ENCODE data around the gene ZFHX3. TPM values are rescaled to one million over a fixed set of nuclear protein-coding genes. Genes with fewer than 3 reads are reported as not detected.
A peak's percentile ranks its signal among the peaks of the same experiment; 100 is the strongest.

The ZFHX3 gene
- total RNA-seq, 1 experiment from 2014 or later = 2.0 TPM

DNA sequence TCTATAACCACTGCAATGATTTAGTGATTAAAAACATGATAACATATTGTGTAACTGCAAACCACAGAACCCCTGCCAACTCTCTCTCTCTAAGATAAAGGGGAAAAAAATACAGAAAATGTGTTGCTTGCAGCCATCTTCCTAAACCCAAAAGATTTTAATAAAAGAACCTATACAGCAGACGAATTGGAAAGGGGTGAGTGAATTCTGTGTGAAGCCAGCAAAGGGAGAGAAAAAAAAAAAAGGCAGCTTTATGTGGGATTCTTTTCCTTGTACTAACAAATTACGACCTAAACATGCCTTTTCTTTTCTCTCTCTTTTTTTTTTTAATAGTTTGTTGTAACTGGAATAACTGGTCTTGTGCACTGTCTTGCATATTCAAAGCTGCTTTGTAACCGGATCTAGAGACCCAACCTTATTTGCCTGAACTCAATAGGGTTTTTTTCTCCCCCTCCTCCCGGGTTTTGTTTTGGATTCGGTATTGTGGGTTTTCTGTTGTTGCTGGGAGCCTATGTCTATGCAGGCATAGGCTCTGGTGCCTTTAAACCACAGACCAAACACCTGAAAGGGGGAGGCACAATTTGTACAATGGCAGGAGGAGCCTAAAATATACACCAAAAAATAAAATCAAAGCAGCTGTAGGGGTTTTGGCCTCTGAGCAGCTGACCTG, 7.0 kb upstream of the ZFHX3 start:
- no peak for DNase-seq (ENCODE audit: low read depth)

DNA sequence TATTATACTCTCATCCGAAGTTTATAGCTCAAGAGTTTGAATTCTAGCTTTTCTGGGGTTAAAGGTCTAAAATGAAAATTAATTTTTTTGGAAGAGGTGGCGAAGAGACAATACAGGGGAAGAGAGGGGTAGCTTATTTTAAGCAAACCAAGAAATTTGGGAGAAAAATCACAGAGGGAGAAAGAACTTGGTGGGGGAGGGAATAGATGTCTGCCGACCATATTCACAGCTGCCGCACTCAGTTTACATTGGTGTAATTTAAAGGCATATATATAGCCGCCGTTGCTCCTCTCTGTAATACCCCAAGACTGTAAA, 6.5 kb upstream of the ZFHX3 start:
- DNase-seq (ENCODE audit: low read depth) = no peak

DNA sequence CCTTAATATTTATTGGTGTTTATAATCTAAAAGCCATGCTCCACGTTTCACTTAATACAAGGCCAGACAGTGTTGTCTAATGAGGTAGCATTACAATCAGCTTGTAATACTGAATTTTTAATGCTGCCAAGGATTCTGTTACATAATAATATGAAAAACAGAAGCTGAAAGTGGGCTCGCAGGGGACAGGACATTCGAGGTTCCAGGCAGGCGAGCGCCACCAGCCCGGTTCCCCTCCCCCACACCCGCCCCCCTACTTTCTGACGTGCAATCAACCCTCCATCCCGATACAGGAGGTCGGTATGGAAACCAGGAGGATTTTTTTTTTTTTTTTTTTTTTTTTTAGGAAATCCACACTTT, 6.2 kb upstream of the ZFHX3 start:
- DNase-seq (ENCODE audit: low read depth) = no peak

DNA sequence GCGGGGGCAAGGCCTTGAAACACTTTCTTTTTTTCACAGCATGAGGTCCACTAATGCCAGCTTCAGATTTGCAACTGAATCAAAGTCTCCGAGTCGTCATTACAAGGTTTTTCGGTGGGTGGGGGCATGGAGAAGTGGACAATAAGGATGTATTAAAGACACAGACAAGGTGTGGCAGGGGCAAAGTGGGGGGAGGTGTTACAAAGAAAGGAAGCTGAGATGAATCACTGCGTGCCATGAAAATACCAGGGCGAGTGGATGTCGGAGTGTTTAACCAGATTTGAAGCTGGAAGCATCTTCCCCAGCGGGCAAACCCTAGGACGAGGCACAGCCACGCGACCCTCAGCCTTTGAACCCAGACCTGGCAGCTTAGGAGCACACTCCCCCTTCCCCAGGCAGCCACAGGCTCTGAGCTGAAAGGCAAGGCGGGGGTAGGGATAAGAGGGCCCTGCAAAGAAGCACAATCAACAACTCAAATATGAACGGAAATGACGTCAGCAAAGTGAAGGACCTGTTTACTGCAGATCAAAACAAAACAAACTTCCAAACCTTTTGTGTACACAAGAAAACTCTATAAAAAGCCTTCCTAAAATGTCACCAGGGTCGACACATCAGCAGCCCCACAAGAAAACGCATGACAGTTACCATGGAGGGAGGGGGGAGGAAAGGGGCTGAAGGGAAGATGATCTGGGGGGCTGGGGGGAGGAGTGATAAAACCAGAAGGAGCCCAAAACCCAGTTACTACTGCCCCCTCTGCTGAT, 5.6 kb upstream of the ZFHX3 start:
- peak; percentile 75 for DNase-seq (ENCODE audit: low read depth)

DNA sequence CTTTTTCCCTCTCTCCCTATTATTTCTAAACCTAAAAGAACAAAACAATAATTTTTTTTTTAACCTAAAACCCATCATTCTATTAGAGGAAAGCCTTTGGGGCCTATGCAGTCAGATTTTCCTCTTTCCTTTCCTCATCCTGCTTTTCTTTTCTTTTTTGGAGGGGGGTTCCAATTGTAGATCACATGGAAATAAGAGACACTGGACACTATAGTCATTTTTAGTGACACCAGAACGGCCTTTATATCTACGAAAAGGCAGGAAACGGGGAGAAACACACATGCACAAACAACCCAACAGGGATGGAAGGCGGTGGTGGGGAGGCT, 5.1 kb upstream of the ZFHX3 start:
- no peak for DNase-seq (ENCODE audit: low read depth)

DNA sequence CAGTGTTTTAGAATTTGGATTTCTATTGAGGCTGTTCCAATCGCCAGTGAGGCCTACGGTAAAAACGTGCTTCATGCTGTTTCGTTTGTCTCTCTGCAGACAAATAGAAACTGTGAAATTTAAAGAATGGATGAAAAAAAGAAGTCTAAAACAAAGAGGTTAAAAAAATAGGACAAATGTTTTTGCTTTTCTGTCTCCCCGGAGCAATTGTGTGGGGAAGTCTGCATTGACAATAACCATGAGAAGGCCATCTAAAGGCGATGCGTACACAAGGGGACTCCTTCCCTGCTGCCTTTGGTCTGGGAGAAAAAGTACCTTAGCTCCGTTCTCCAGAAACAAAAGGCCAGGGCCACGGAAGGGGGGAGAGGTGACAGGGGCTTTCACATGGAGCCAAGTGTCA, 4.6 kb upstream of the ZFHX3 start:
- DNase-seq (ENCODE audit: low read depth) = no peak

DNA sequence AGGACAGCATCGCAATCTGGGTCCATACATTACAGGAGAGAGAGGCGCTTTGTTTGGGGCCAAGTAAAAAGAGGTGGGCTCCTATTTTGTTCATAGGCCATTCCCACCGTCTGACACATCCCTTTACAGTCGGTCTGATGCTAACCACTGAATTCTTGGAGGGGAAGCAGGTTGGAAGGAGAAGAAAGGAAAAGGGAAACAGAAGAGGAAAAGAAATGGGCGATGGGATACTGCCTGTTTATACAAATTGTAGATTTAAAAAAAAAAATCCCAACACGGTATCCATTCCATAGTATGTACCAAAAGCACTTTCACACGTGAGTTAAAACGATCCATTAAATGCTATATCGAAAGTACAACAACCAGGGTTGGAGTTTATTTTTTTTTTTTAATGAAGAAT, 4.0 kb upstream of the ZFHX3 start:
- DNase-seq (ENCODE audit: low read depth) = peak; percentile 66

DNA sequence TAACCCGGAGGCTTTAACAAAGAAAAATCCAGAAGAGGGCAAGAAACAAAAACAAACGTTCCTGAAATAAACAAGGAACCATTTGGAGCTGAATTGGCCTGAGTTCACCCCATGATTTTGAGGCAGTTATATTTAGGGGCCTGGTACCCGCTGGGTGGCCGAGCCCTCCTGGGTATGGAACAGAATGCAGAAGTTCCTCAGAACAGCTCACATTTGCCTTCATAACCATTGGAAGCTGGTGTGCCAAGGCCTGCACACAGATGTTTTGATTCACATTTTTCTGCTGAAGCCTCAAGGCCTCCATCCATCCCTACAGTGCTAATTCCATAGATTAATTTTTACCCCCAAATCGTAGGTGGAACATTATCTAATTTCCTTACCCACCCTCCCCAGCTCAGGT, 3.3 kb upstream of the ZFHX3 start:
- DNase-seq (ENCODE audit: low read depth) = no peak

DNA sequence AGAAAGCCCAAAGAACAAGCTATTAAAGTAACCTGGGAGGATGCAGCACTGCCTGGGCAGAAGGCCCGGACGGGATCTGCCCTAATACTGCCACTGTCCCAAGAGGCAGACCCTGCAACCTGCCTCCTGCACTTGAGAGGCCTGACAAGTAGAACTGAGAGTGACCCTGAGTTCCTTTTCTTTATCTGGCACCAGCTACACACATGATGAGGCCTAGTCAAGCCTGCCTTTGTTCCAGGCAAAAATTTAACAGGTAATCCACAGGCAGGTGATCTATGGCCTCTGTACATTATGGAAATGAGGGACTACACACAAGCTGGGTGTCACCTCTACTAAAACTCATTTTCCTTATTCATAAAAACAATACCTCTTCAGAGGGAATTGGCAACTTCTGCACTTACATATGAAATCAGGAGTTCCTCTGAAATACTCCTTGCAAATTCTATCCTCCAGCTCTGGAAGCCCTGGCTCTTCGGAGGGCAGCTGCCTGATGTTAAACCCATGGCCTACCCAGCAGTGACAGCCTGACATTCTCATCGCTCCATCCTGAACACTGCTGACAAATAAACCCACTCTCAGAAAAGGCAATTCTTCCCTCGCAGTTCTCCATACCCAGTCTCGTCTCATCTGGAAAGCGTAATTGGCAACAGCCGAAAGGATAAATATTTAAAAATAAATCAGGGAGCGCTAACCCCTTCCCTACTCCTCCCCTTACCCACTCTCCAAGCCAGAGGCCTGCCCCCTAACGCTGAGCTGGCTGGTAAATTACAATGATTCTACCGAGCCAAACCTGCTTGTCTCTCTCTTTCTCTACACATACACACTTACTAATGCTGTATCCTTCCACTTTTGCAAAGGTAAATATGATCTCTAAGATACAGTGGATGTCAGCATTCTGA, 2.5 kb upstream of the ZFHX3 start:
- DNase-seq (ENCODE audit: low read depth) = no peak

DNA sequence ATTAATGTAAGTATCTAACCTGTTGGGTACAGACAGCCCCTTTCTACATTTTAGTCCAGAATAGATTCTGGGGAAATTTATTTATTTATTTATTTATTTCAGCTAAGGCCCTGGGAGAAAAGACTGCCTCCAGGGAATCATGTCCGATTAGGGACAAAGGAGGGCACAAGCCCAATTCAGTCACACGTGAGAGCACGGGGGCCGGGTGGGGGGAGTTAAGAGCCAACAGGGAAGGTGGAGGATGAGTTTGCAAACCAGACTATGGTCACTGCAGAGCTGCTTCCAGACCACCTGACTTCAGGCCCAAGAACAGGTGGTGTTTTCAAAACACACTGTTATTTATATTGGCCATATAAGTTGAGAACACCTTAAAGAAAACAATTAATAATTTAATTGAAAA, 1.6 kb upstream of the ZFHX3 start:
- DNase-seq (ENCODE audit: low read depth) = no peak

DNA sequence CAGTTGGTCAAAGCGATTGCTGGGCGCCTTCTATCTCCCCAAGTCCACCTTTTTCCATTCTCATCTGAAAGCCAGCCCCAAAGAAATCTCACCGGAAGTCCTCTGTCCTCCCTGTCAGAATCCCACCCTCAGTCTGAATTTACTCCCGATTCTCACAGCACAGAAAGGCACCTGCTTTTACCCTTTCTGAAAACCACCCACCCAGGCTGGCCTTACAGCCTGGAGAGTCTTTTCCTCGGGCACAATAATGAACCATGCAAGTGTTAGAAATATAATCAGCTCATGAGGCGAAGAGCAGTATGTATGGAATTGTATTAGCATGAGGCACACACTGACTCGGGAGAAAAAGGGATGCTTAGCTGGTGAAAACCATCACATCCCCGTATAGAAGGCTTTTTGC, 1.2 kb upstream of the ZFHX3 start:
- DNase-seq (ENCODE audit: low read depth) = no peak

DNA sequence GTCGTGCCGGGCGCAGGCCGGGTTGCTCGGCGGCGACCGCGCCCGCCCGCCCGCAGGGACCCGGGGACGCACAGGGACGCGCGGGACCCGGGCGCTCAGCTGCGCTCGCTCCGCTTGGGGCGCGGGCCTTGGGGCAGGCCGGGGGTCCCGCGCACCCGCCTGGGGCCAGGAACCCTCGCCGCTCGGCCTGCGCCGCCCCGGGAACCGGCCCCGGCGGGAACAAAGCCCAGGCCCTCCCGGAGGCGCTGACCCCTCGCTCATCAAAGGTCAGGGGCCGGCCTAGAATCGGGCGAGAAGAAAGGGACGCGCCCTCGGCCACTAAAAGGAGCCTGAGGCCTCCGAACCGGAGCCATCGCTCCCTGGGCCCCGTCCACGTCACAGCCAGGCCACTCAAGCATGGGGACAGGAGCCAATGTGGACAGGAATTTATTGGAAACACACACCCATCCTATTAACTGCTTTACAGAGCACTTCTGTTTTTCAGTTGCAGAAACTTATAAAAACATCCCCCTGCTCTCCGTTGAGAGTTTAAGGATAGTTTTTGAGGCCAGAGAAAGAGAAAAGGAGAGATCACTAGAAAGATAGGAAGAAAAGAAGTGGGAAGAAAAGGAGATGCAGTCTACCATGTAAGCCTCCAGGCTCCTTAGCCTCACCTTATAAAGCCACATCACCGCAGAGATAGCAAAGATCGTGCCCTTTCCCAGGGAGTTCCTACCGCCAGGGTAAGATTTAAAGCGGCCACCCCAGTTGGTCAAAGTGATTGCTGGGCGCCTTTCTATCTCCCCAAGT, 558 bp upstream of the ZFHX3 start:
- DNase-seq (ENCODE audit: low read depth) = no peak

DNA sequence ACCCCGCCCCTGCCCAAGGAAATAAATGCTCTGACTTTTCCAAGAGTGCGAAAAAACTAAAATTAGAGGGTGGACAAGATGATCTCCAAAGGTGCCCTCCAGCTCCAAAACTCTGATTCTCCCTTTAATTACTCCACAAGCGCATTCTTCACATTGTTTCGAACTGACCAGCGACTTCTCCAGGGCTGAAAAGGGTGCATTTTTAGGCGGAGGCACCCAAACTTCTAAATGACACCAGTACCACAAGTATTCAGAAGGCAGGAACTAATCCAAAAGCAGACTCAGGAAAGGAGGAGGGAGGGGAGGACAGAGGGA, 750 bp downstream of the ZFHX3 start:
- DNase-seq (ENCODE audit: low read depth) = no peak

DNA sequence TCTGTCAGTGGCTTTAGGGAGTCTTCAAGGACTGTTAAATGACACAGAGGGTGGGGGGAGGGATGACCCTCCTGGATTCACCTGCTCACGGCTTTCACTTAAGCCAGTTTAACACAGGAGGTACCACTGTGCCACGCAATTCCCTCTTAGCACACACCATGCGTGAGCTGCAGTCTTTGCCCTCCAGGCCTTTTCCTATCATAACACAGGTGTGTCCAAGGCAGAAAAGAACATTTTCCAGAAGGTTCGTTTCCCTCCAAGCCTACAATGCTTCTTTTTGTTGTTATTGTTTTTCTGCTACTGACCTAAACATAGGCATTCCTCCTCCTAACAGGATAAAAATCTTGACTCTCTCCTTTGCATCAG, 1.1 kb downstream of the ZFHX3 start:
- no peak for DNase-seq (ENCODE audit: low read depth)

DNA sequence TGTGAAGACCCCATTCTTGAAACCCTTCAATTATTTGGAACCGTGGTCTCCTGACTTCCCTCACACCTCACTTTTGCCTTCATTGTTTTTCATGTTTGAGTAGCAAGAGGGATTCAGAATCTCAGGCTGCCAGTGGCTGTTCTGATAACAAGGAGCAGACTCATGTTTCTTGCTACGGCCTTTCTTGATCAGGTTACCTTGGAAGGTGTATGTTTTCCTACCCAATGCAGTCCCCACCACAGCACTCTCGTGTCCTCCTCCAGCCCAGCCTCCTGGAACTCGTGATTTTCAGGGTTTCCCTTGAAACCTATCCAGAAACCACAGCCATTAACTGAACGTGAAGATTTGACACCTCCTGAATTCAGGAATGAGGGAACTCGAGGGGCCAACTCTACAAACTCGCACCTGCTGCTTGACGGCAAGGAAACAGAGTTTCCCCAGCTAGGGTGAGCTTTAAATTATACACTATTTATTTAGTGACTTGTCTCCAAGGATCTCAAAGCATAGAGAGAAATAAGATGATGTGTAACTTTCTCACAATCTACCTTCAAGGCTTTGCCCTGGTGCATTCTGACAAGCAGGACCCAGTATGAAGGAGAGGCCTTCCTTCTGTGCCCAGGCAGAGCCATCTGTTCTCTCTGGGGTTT, 1.6 kb downstream of the ZFHX3 start:
- DNase-seq (ENCODE audit: low read depth) = no peak

DNA sequence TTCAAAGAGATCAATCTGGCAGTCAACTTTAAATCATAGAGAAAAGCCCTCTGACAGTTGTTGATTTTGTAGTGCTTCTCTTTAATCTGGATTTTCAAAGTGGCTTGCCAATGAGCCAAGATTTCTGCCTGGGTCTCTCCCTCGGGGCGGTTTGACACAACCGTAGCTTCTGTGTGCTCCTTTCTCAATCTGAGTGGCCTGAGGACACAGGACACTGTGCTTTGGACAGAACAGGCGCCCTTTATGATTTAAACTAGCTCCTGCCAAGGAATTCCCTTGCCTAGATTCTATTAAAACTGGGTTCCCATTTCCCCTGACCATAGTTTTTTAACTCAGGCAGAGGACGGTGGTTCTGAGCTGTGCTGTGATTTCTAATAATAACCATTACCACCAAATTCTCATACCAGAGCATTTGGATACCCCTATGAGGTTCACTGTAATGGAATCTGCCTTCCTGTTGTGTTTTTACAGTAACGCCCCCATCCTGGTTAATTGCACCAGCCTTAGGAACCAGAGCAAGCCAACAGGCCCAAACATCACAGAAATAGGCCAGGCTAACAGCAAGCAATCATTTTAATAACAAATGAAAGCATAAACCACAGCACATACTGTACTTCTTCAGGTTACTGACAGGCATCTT, 4.0 kb downstream of the ZFHX3 start:
- DNase-seq (ENCODE audit: low read depth) = no peak

DNA sequence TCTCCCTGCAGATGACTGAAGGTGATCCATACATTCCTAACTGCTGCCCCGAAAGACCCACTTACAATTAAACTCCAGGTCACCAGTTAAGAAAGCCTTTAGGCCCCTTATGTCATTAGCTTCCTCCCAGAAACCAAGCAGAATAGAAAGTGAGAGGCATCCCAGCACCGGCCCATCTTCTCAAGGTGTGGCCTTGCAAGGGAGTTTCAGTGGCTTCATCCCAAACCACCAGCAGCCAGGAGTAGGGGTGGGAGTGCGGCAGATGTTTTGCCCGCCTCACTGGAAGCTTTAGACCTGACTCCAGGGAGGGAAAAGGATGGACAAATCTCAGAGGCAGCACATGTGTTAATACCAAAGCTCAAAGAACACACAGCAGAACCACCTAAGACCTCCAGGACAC, 5.1 kb downstream of the ZFHX3 start:
- no peak for DNase-seq (ENCODE audit: low read depth)

DNA sequence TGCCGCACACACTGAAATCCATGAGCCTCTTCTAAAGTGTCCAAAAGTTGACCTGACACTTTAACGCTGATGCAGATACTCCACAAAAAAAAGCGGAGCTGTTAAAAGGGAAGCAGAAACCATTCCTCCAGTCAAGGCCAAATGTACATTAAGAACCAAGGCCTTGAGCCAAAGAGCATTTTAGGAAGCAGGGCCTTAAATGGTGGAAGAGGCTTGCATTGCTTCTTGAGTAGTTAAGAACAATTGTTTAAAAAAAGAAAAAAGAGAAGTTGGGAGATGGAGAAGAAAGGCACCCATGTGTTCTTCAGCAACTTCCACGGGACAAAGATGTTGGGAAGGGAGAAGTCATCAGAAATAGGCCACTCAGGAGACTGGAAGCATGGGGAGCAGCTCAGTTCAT, 6.3 kb downstream of the ZFHX3 start:
- DNase-seq (ENCODE audit: low read depth) = no peak

DNA sequence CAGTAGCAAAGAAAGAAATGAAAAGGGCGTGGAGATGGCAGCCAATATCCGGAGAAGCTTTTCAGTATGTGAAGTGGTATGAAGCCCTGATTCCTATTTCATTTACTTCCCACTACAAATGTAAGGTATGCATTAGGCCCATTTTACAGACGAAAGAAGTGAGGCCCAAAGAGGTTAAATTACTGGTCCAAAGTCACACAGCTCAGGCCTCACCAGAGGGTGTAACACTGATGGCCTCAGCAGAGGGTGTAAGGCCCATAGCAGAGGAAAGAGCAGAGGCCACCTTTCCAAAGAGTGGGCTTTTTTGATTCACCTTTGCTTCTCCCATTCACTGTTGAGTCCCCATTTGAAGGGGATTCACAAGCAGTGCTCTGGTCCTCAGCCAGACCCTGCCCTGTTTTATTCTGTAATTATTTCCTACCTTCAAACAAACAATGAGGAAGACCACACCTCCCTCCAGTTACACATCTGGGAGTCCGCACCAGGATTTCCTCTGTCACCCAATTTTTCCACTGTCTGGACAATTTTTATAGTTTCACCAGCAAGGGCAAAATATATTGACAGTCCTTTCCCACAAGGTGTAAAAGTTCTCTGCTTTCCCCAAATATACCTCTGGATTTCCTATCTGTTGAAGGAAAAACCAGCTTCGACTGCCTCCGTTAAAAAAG, 7.1 kb downstream of the ZFHX3 start:
- no peak for DNase-seq (ENCODE audit: low read depth)

DNA sequence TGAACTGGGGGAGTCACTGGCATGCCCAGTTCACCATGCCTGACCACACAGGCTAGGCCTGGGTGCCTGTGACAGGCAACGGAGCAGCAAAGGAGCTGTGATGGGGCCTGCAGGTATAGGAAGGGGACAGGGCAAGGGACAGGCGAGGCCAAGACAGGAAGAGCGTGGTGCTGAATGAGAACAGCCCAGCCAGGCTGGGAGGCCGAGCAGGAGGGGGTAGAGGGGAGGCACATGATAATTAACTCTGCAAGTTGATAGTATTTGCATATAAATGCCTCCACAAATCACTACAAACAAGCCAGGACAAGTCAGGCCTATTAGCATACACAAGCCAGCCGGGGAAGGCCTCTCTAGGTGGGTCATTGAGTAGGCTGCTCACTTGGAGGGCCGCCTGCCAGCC, 7.8 kb downstream of the ZFHX3 start:
- DNase-seq (ENCODE audit: low read depth) = no peak
